ENCODE data around the gene NECAP2.

Gene NECAP2

GRCh38 chr1:16436946-16437474 lies 3.5 kb upstream of the NECAP2 start, which contains the start of gene SPATA21:
SPATA21 (minus strand) TSS chr1:16437424; CDS start chr1:16431371, 6,053 bp downstream.
- no peak for DNase-seq (ENCODE audit: low read depth)
- TF ChIP-seq CTCF (IDR thresholded peaks at IDR 0.05; ENCODE audit: low read depth, low read length, missing control alignments) = no peak
- in situ Hi-C loops (cut with HindIII; ENCODE audit: low sequenced_read_pairs) = loop anchor here (10.0 kb wide), 1 partner anchor 72 kb away; the partner anchor contains the start of gene SZRD1

GRCh38 chr1:16438516-16438915 lies 2.0 kb upstream of the NECAP2 start:
- TF ChIP-seq CTCF (IDR thresholded peaks at IDR 0.05; ENCODE audit: low read depth, low read length, missing control alignments) = no peak
- H3K4me3 ChIP-seq (ENCODE audit: low read depth, low read length) = no peak overlapping the region
- no peak for DNase-seq (ENCODE audit: low read depth)
- in situ Hi-C loops (cut with HindIII; ENCODE audit: low sequenced_read_pairs) = loop anchor here (10.0 kb wide), 1 partner anchor 74 kb away; the partner anchor contains the start of gene SZRD1

More at GRCh38 chr1:16436946-16437474, 3.5 kb upstream of the NECAP2 start, which contains the start of gene SPATA21:
- no peak within 1 kb of the TSS for H3K4me3 ChIP-seq (ENCODE audit: low read depth, low read length)

GRCh38 chr1:16438924-16439323 lies 1.6 kb upstream of the NECAP2 start:
- no peak for DNase-seq (ENCODE audit: low read depth)
- in situ Hi-C loops (cut with HindIII; ENCODE audit: low sequenced_read_pairs) = loop anchor here (10.0 kb wide), 1 partner anchor 74 kb away; the partner anchor contains the start of gene SZRD1
- H3K4me3 ChIP-seq (ENCODE audit: low read depth, low read length) = no peak overlapping the region
- TF ChIP-seq CTCF (IDR thresholded peaks at IDR 0.05; ENCODE audit: low read depth, low read length, missing control alignments) = no peak

GRCh38 chr1:16440131-16440469 lies 424 bp upstream of the NECAP2 start:
- no peak for TF ChIP-seq CTCF (IDR thresholded peaks at IDR 0.05; ENCODE audit: low read depth, low read length, missing control alignments)
- in situ Hi-C loops (cut with HindIII; ENCODE audit: low sequenced_read_pairs) = no loop called here
- no peak for DNase-seq (ENCODE audit: low read depth)
- peak overlapping the region; percentile 90 for H3K4me3 ChIP-seq (ENCODE audit: low read depth, low read length)

- DNase-seq (ENCODE audit: low read depth) = no peak
- in situ Hi-C loops (cut with HindIII; ENCODE audit: low sequenced_read_pairs) = no loop called here
- TF ChIP-seq CTCF (IDR thresholded peaks at IDR 0.05; ENCODE audit: low read depth, low read length, missing control alignments) = no peak
- H3K4me3 ChIP-seq (ENCODE audit: low read depth, low read length) = peak overlapping the region; percentile 90
Observed at GRCh38 chr1:16441282-16441665, 750 bp downstream of the NECAP2 start.

GRCh38 chr1:16442265-16442664 lies 1.7 kb downstream of the NECAP2 start:
- in situ Hi-C loops (cut with HindIII; ENCODE audit: low sequenced_read_pairs) = no loop called here
- no peak overlapping the region for H3K4me3 ChIP-seq (ENCODE audit: low read depth, low read length)
- no peak for DNase-seq (ENCODE audit: low read depth)
- TF ChIP-seq CTCF (IDR thresholded peaks at IDR 0.05; ENCODE audit: low read depth, low read length, missing control alignments) = no peak

Measured in astrocyte of the cerebellum (primary cell).